H9 (cell line): ENCODE data around the gene BCAS1. TPM values are rescaled to one million over a fixed set of nuclear protein-coding genes. Genes with fewer than 3 reads are reported as not detected.

Experiments
- DNase-seq: peaks from one replicate; pipeline ENCODE4 v3.0.0-alpha.2; 2017
- H2AFZ ChIP-seq: one replicate; pipeline ENCODE4 v1.6.1; 2013; ENCODE audit warnings: mild to moderate bottlenecking, low read length, control low read depth, moderate library complexity
- H2AK5ac ChIP-seq: 2 replicates; pipeline ENCODE4 v1.6.1; 2013; ENCODE audit warnings: low read length, control low read depth, mixed read lengths; ENCODE audit not compliant: insufficient read length
- H2BK120ac ChIP-seq: one replicate; pipeline ENCODE4 v1.6.1; 2013; ENCODE audit warnings: low read depth, mild to moderate bottlenecking, low read length, control low read depth, inconsistent platforms; ENCODE audit not compliant: poor library complexity, severe bottlenecking
- H2BK12ac ChIP-seq: 2 replicates; pipeline ENCODE4 v1.6.1; 2013; ENCODE audit warnings: low read length, control low read depth, mixed read lengths, low read depth; ENCODE audit not compliant: insufficient read length
- H2BK15ac ChIP-seq: 2 replicates; pipeline ENCODE4 v1.6.1; 2013; ENCODE audit warnings: low read depth, low read length, control low read depth
- H2BK20ac ChIP-seq: one replicate; pipeline ENCODE4 v1.6.1; 2013; ENCODE audit warnings: low read depth, mild to moderate bottlenecking, low read length, control low read depth, inconsistent platforms; ENCODE audit not compliant: poor library complexity, severe bottlenecking
- H2BK5ac ChIP-seq: 2 replicates; pipeline ENCODE4 v1.6.1; 2013; ENCODE audit warnings: low read length, control low read depth, mixed read lengths; ENCODE audit not compliant: insufficient read length
- H3K14ac ChIP-seq: 2 replicates; pipeline ENCODE4 v1.6.1; 2013; ENCODE audit warnings: low read length, control low read depth; ENCODE audit not compliant: insufficient read depth
- H3K18ac ChIP-seq: 2 replicates; pipeline ENCODE4 v1.6.1; 2013; ENCODE audit warnings: low read depth, mild to moderate bottlenecking, mixed read lengths, low read length, control low read depth; ENCODE audit not compliant: insufficient read length
- H3K23ac ChIP-seq: 2 replicates; pipeline ENCODE4 v1.6.1; 2013; ENCODE audit warnings: low read length, control low read depth, mixed read lengths, low read depth; ENCODE audit not compliant: insufficient read length
- H3K23me2 ChIP-seq: 2 replicates; pipeline ENCODE4 v1.6.1; 2013; ENCODE audit warnings: low read depth, mild to moderate bottlenecking, mixed read lengths, low read length, control low read depth; ENCODE audit not compliant: insufficient read length, poor library complexity, severe bottlenecking
- H3K27ac ChIP-seq: 2 replicates; pipeline ENCODE4 v1.5.1; 2013; ENCODE audit warnings: low read length, control low read depth, mixed read lengths, low read depth; ENCODE audit not compliant: insufficient read length
- H3K27me3 ChIP-seq: 2 replicates; pipeline ENCODE4 v1.6.1; 2013; ENCODE audit warnings: low read length, control low read depth, inconsistent platforms; ENCODE audit not compliant: insufficient read depth
- H3K4ac ChIP-seq: 2 replicates; pipeline ENCODE4 v1.6.1; 2013; ENCODE audit warnings: low read depth, mild to moderate bottlenecking, control low read depth, inconsistent platforms, low read length, moderate library complexity
- H3K4me1 ChIP-seq: 2 replicates; pipeline ENCODE4 v1.6.1; 2013; ENCODE audit warnings: low read length, control low read depth, inconsistent platforms; ENCODE audit not compliant: insufficient read depth
- H3K4me2 ChIP-seq: 2 replicates; pipeline ENCODE4 v1.6.1; 2013; ENCODE audit warnings: low read length, control low read depth, mixed read lengths; ENCODE audit not compliant: insufficient read length, insufficient read depth
- H3K56ac ChIP-seq: 2 replicates; pipeline ENCODE4 v1.6.1; 2013; ENCODE audit warnings: low read depth, mild to moderate bottlenecking, mixed read lengths, low read length, control low read depth; ENCODE audit not compliant: insufficient read length
- H3K79me1 ChIP-seq: 2 replicates; pipeline ENCODE4 v1.6.1; 2013; ENCODE audit warnings: low read depth, mild to moderate bottlenecking, moderate library complexity, low read length, control low read depth, inconsistent platforms; ENCODE audit not compliant: insufficient read depth, poor library complexity, severe bottlenecking
- H3K79me2 ChIP-seq: 2 replicates; pipeline ENCODE4 v1.6.1; 2013; ENCODE audit warnings: low read length, control low read depth, inconsistent platforms; ENCODE audit not compliant: insufficient read depth
- H3K9ac ChIP-seq: 2 replicates; pipeline ENCODE4 v1.6.1; 2013; ENCODE audit warnings: low read length, control low read depth, mixed read lengths; ENCODE audit not compliant: insufficient read length; ENCODE audit errors: extremely low read depth
- H3K9me3 ChIP-seq: one replicate; pipeline ENCODE4 v1.6.1; 2013; ENCODE audit warnings: low read depth, low read length, inconsistent platforms; ENCODE audit not compliant: control insufficient read depth
- H3T11ph ChIP-seq: one replicate; pipeline ENCODE4 v1.6.1; 2013; ENCODE audit warnings: mild to moderate bottlenecking, low read length, control low read depth, inconsistent platforms
- H4K20me1 ChIP-seq: one replicate; pipeline ENCODE4 v1.6.1; 2013; ENCODE audit not compliant: control insufficient read depth, insufficient read length, insufficient read depth
- H4K5ac ChIP-seq: 2 replicates; pipeline ENCODE4 v1.6.1; 2013; ENCODE audit warnings: low read depth, mild to moderate bottlenecking, mixed read lengths, low read length, control low read depth; ENCODE audit not compliant: insufficient read length
- H4K8ac ChIP-seq: replicated peaks from 2 replicates; pipeline ENCODE4 v1.6.1; 2013; ENCODE audit warnings: low read length, control low read depth, mixed read lengths, low read depth; ENCODE audit not compliant: insufficient read length
- H4K91ac ChIP-seq: 2 replicates; pipeline ENCODE4 v1.6.1; 2013; ENCODE audit warnings: low read depth, mild to moderate bottlenecking, moderate library complexity, mixed read lengths, low read length, control low read depth; ENCODE audit not compliant: insufficient read length
- H3K27ac Mint-ChIP-seq, 3 experiments: 2 replicates in 2 of 3; 3 replicates in 1 of 3; pipeline ENCODE4 v1.8.0; 2020 to 2021; ENCODE audit warnings: mixed read lengths in 3 of 3, mild to moderate bottlenecking in 1 of 3, moderate library complexity in 1 of 3
- H3K27me3 Mint-ChIP-seq: 2 replicates; pipeline ENCODE4 v1.8.0; 2021; ENCODE audit warnings: low read depth, mild to moderate bottlenecking, moderate library complexity, mixed read lengths
- H3K36me3 Mint-ChIP-seq, 3 experiments: 2 replicates in 2 of 3; 3 replicates in 1 of 3; pipeline ENCODE4 v1.8.0; 2020 to 2021; ENCODE audit warnings: low read depth in 3 of 3, mixed read lengths in 3 of 3; ENCODE audit not compliant: insufficient read depth in 1 of 3
- H3K4me1 Mint-ChIP-seq, 2 experiments: 2 replicates each; pipeline ENCODE4 v1.8.0; 2020; ENCODE audit warnings: mixed read lengths in 2 of 2
- H3K4me3 Mint-ChIP-seq, 2 experiments: 2 replicates in 1 of 2; 3 replicates in 1 of 2; pipeline ENCODE4 v1.8.0; 2020 to 2021; ENCODE audit warnings: mild to moderate bottlenecking in 2 of 2, mixed read lengths in 2 of 2, moderate library complexity in 1 of 2
- H3K9me3 Mint-ChIP-seq, 2 experiments: 2 replicates in 1 of 2; 3 replicates in 1 of 2; pipeline ENCODE4 v1.8.0; 2020; ENCODE audit warnings: mild to moderate bottlenecking in 2 of 2, mixed read lengths in 2 of 2, moderate library complexity in 1 of 2
- total RNA-seq: library from RNA; stranded (reverse); gene quantifications from 2 replicates; pipeline ENCODE4 v1.2.1, GENCODE V29; 2021
- TF ChIP-seq, protein P1 (sequence below): fragments of 200-600 bp; sonication (generic); conservative IDR thresholded peaks from 3 replicates; pipeline ENCODE4 v1.8.0; 2021; ENCODE audit warnings: antibody characterized with exemption, mild to moderate bottlenecking

Gene BCAS1
- total RNA-seq, 1 experiment from 2014 or later, result 0.15 TPM

DNA sequence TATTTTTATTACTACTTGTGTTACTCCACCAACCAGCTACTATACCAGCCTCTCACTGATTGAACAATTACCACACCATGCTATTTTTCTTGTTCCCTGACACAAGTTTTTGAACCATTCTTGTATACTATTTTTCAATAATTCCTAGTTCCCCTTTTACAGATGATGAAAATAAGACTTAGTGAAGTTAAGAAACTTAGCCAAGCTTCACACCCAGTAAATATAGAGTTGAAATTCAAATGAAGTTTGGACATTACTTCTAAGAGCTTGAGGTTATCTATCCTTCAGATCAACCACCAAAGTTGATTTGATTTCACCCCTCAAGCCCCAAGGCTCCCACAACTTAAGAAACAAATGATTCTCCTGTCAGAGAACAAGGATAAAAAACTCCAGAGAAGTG, 13.1 kb upstream of the BCAS1 start:
- no peak for DNase-seq
- H4K91ac ChIP-seq, result no peak overlapping the region
- H3K4ac ChIP-seq, result no peak overlapping the region
- H3K79me2 ChIP-seq, result no peaks in the 10 kb centered on the region
- H3K56ac ChIP-seq, result no peak overlapping the region
- H2BK15ac ChIP-seq, result no peak overlapping the region
- no peak overlapping the region for H3T11ph ChIP-seq
- no peak overlapping the region for H2BK120ac ChIP-seq
- H2BK12ac ChIP-seq, result no peak overlapping the region
- H3K9me3 Mint-ChIP-seq, result no peaks in the 10 kb centered on the region
- H3K9me3 ChIP-seq, result no peaks in the 10 kb centered on the region
- no peaks in the 10 kb centered on the region for H3K4me1 ChIP-seq
- H4K5ac ChIP-seq, result no peak overlapping the region
- H2AK5ac ChIP-seq, result no peak overlapping the region
- no peaks in the 10 kb centered on the region for H4K20me1 ChIP-seq
- no peaks in the 10 kb centered on the region for H3K27me3 Mint-ChIP-seq
- no peak overlapping the region for H3K27ac ChIP-seq
- H3K27me3 ChIP-seq, result no peaks in the 10 kb centered on the region
- no peak overlapping the region for H2BK20ac ChIP-seq
- H3K4me2 ChIP-seq, result no peak overlapping the region
- no peaks in the 10 kb centered on the region for H3K79me1 ChIP-seq
- TF ChIP-seq, protein P1, sequence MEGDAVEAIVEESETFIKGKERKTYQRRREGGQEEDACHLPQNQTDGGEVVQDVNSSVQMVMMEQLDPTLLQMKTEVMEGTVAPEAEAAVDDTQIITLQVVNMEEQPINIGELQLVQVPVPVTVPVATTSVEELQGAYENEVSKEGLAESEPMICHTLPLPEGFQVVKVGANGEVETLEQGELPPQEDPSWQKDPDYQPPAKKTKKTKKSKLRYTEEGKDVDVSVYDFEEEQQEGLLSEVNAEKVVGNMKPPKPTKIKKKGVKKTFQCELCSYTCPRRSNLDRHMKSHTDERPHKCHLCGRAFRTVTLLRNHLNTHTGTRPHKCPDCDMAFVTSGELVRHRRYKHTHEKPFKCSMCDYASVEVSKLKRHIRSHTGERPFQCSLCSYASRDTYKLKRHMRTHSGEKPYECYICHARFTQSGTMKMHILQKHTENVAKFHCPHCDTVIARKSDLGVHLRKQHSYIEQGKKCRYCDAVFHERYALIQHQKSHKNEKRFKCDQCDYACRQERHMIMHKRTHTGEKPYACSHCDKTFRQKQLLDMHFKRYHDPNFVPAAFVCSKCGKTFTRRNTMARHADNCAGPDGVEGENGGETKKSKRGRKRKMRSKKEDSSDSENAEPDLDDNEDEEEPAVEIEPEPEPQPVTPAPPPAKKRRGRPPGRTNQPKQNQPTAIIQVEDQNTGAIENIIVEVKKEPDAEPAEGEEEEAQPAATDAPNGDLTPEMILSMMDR, result no peak
- no peak overlapping the region for H3K9ac ChIP-seq
- no peaks in the 10 kb centered on the region for H3K4me1 Mint-ChIP-seq
- no peak overlapping the region for H3K4me3 Mint-ChIP-seq
- H4K8ac ChIP-seq, result no peak overlapping the region
- no peak overlapping the region for H2AFZ ChIP-seq
- no peaks in the 10 kb centered on the region for H3K23me2 ChIP-seq
- no peak overlapping the region for H3K14ac ChIP-seq
- H3K36me3 Mint-ChIP-seq, result no peaks in the 10 kb centered on the region
- H3K27ac Mint-ChIP-seq, result no peak overlapping the region
- H3K18ac ChIP-seq, result no peak overlapping the region
- H3K23ac ChIP-seq, result no peak overlapping the region
- no peak overlapping the region for H2BK5ac ChIP-seq
